PC-9 (cell line): ENCODE results near the gene WIPI1. TPM values are rescaled to one million over a fixed set of nuclear protein-coding genes. Genes with fewer than 3 reads are reported as not detected.

Experiments used
- BruUV-seq: library from RNA; stranded (reverse); fragments of 400-500 nt; replicated peaks from 2 replicates; lab custom pipeline; 2021; lab: Mats Ljungman, UMichigan
- CTCF ChIA-PET: fragments of 300-600 bp; sonication (Branson Sonifier 250); formaldehyde crosslinking; loops from one replicate; lab custom pipeline; 2022; ENCODE audit warnings: antibody characterized with exemption; lab: Charles Lee
- POLR2A ChIA-PET: fragments of 300-600 bp; sonication (Branson Sonifier 250); formaldehyde crosslinking; loops from one replicate; lab custom pipeline; 2022; ENCODE audit warnings: antibody characterized with exemption; ENCODE audit not compliant: unreplicated experiment; lab: Charles Lee
- DNase-seq, 2 experiments: peaks; one replicate each; pipeline versions ENCODE4 v3.0.0 to v3.0.0-alpha.2; 2015 to 2022; ENCODE audit warnings: mixed read lengths in 1 of 2
- H2AFZ ChIP-seq: fragments of 200-600 bp; sonication (generic); 2 replicates; pipeline ENCODE4 v1.8.1; 2017; ENCODE audit warnings: antibody characterized with exemption
- H3F3A ChIP-seq: fragments of 200-600 bp; sonication (generic); 2 replicates; pipeline ENCODE4 v1.8.1; 2017; ENCODE audit warnings: antibody characterized with exemption, mild to moderate bottlenecking, low read depth; ENCODE audit not compliant: insufficient read depth
- H3K27ac ChIP-seq: fragments of 200-600 bp; sonication (generic); 2 replicates; pipeline ENCODE4 v1.6.1; 2016; ENCODE audit warnings: mixed run types
- H3K27me3 ChIP-seq: fragments of 200-600 bp; sonication (generic); 2 replicates; pipeline ENCODE4 v1.6.1; 2016; ENCODE audit warnings: low read depth, mixed run types; ENCODE audit not compliant: insufficient read depth
- H3K36me3 ChIP-seq: fragments of 200-600 bp; sonication (generic); 2 replicates; pipeline ENCODE4 v1.6.1; 2016; ENCODE audit warnings: low read depth, mixed run types
- H3K4me1 ChIP-seq: fragments of 200-600 bp; sonication (generic); replicated peaks from 2 replicates; pipeline ENCODE4 v1.6.1; 2016; ENCODE audit warnings: mixed run types; ENCODE audit not compliant: insufficient read depth
- H3K4me2 ChIP-seq: fragments of 200-600 bp; sonication (generic); 2 replicates; pipeline ENCODE4 v1.6.1; 2017; ENCODE audit warnings: mixed run types
- H3K4me3 ChIP-seq: fragments of 200-600 bp; sonication (generic); 2 replicates; pipeline ENCODE4 v1.6.1; 2016; ENCODE audit warnings: mixed run types
- H3K79me2 ChIP-seq: fragments of 200-600 bp; sonication (generic); 2 replicates; pipeline ENCODE4 v1.6.1; 2017; ENCODE audit warnings: low read depth, mixed run types
- H3K9me2 ChIP-seq: fragments of 200-600 bp; sonication (generic); 2 replicates; pipeline ENCODE4 v1.8.1; 2017; ENCODE audit warnings: mild to moderate bottlenecking; ENCODE audit not compliant: insufficient read depth
- H3K9me3 ChIP-seq: fragments of 200-600 bp; sonication (generic); 2 replicates; pipeline ENCODE4 v1.8.1; 2016; ENCODE audit warnings: low read depth; ENCODE audit not compliant: insufficient read depth
- H4K20me1 ChIP-seq: fragments of 200-600 bp; sonication (generic); 2 replicates; pipeline ENCODE4 v1.8.1; 2017; ENCODE audit not compliant: insufficient read depth
- CTCF ChIP-seq: fragments of 200-600 bp; sonication (generic); conservative IDR thresholded peaks from 2 replicates; pipeline ENCODE4 v1.6.1; 2017; ENCODE audit warnings: mixed run types, antibody characterized with exemption, mild to moderate bottlenecking, moderate library complexity
- EZH2 ChIP-seq: fragments of 200-600 bp; sonication (generic); IDR thresholded peaks from 2 replicates; pipeline ENCODE4 v1.8.0; 2017; ENCODE audit warnings: antibody characterized with exemption, low read depth
- intact Hi-C: fragments of 100-400 bp; cut with micrococcal nuclease; formaldehyde crosslinking; loops from one replicate; pipeline ENCODE4 v1.10.0; 2022; ENCODE audit not compliant: unreplicated experiment
- total RNA-seq: library from RNA; stranded (reverse); gene quantifications from 2 replicates; pipeline ENCODE4 v1.2.3, GENCODE V29; 2021

The WIPI1 gene
- total RNA-seq, 1 experiment from 2014 or later = 11.2 TPM

DNA sequence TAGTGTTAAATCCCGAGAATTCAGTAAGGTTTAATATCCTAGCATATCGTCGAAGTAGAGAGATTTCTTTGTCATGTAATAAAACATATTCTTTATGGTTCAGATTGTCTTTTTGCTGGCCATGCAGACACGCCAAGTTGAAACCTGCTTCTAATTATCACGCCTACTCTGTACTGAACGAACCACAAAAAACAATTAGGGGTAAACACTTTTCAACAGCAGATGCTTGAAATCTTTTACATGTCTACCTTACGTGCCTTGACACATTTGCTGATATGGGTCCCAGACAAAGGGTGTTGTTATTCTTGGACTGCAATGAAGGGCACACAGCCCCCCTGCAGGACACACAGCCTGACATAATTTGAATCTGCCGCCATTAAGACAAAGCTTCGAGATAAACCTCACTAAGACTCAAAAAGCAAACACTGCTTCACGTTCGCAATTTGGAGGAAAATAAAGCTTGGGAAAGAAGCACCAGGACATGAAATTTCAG, 13.3 kb downstream of the WIPI1 start:
- intact Hi-C loops = no loop called here
- ChIA-PET CTCF (interaction anchor here (0.5 kb wide), 1 partner anchor 36 kb away, joined by 7 read pairs; no protein-coding TSS in a partner anchor), POLR2A (no interaction called here)
- Histone ChIP-seq H3K27me3 (no peaks in the 10 kb centered on the region), H3K9me3 (no peaks in the 10 kb centered on the region), H3K79me2 (no peaks in the 10 kb centered on the region), H2AFZ (no peak overlapping the region), H3K9me2 (no peaks in the 10 kb centered on the region), H4K20me1 (no peaks in the 10 kb centered on the region), H3K4me3 (no peak overlapping the region), H3K4me2 (no peak overlapping the region), H3K27ac (no peak overlapping the region), H3F3A (no peaks in the 10 kb centered on the region), H3K4me1 (no peaks in the 10 kb centered on the region), H3K36me3 (no peaks in the 10 kb centered on the region)
- no TSS peak for BruUV-seq
- DNase-seq = no peak
- TF ChIP-seq CTCF (no peak), EZH2 (no peak)

GRCh38 chr17:68441070-68441770, 16.1 kb downstream of the WIPI1 start:
- H3K9me2 ChIP-seq = no peaks in the 10 kb centered on the region
- H2AFZ ChIP-seq = no peak overlapping the region
- DNase-seq = no peak
- no TSS peak for BruUV-seq
- CTCF ChIA-PET = no interaction called here
- intact Hi-C loops = no loop called here
- H3K9me3 ChIP-seq = no peaks in the 10 kb centered on the region
- H3K27ac ChIP-seq = no peak overlapping the region
- peaks cover 10% of the 10 kb centered on the region; the same call in 1 of the 2 replicates for H3F3A ChIP-seq
- no peaks in the 10 kb centered on the region for H3K36me3 ChIP-seq
- H3K27me3 ChIP-seq = no peaks in the 10 kb centered on the region
- H3K4me2 ChIP-seq = no peak overlapping the region
- peaks cover 5% of the 10 kb centered on the region; the same call in 1 of the 2 replicates for H3K4me1 ChIP-seq
- no peak overlapping the region for H3K4me3 ChIP-seq
- POLR2A ChIA-PET = no interaction called here
- H4K20me1 ChIP-seq = no peaks in the 10 kb centered on the region
- H3K79me2 ChIP-seq = no peaks in the 10 kb centered on the region
- TF ChIP-seq CTCF = no peak
- no peak for TF ChIP-seq EZH2

- DNase-seq = no peak
- H3K79me2 ChIP-seq = no peaks in the 10 kb centered on the region
- H3K4me2 ChIP-seq = no peak overlapping the region
- ChIA-PET CTCF (no interaction called here), POLR2A (no interaction called here)
- H3K27ac ChIP-seq = no peak overlapping the region
- H2AFZ ChIP-seq = no peak overlapping the region
- no peaks in the 10 kb centered on the region for H3K27me3 ChIP-seq
- intact Hi-C loops = no loop called here
- peaks cover 12% of the 10 kb centered on the region; the same call in 1 of the 2 replicates for H3F3A ChIP-seq
- no peaks in the 10 kb centered on the region for H3K9me2 ChIP-seq
- H3K9me3 ChIP-seq = no peaks in the 10 kb centered on the region
- no peak overlapping the region for H3K4me3 ChIP-seq
- no peaks in the 10 kb centered on the region for H3K36me3 ChIP-seq
- TF ChIP-seq EZH2 (no peak), CTCF (no peak)
- H4K20me1 ChIP-seq = no peaks in the 10 kb centered on the region
- peaks cover 7% of the 10 kb centered on the region; the same call in 1 of the 2 replicates for H3K4me1 ChIP-seq
- BruUV-seq = no TSS peak
Observed at GRCh38 chr17:68440526-68440925, 16.8 kb downstream of the WIPI1 start.
